HG03159 (cell line): ENCODE data around the gene DNAH6.
"Not testable (repeated sequence)": the region's sequence is repeated elsewhere in the genome, so short reads cannot be mapped to it uniquely, and the experiment has no call there.

Experiments
- ATAC-seq: cut with Tn5 transposase; IDR thresholded peaks from one replicate; pipeline ENCODE4 v1.9.1; 2021; ENCODE audit warnings: mild to moderate bottlenecking, moderate library complexity; ENCODE audit not compliant: unreplicated experiment

DNAH6 gene

DNA sequence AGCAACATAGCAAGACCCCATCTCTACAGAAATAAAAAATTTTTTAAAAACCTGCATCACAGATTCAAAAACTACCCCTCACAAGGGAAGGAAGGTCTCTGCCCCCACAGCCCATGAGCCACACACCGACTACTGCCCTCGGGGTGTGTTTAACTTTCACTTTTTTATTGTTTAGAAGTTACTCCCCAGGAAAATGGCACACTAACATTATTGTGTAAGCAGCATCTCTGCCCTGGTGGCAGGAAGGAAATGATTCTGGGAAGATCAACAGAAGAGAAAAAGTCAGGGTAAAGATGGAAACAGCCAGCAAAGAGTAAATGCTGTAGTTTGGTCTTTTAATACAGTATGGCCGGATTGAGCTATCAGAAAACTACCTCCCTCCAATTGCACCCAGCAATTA is 342.6 kb downstream of the DNAH6 start:
- ATAC-seq = no peak

DNA sequence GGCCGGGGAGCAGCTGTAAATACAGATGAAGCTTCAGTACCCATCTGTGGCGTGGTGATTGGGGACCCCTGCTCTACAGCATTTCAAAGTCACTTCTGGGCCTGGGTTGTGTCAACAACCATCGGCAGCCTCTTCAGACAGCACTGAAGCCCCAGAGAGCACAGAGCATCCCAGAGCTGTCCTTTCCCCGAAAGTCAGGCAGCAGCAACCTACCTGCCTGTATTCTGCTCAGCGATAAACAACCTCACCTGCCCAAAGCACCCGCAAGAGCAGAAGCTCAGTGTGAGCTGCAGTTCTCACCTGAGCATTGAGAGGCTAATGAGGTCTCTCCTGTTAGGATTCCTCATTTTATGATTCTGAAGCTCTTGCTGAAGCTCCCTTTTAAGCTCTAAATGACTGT is 345.2 kb downstream of the DNAH6 start:
- ATAC-seq = no peak

GRCh38 chr2:84862006-84862405 is 345.7 kb downstream of the DNAH6 start:
- no peak for ATAC-seq

- ATAC-seq = no peak
Measured at GRCh38 chr2:84865181-84865783, 349.0 kb downstream of the DNAH6 start.

- ATAC-seq = no peak
Measured at GRCh38 chr2:84866122-84866521, 349.8 kb downstream of the DNAH6 start.

DNA sequence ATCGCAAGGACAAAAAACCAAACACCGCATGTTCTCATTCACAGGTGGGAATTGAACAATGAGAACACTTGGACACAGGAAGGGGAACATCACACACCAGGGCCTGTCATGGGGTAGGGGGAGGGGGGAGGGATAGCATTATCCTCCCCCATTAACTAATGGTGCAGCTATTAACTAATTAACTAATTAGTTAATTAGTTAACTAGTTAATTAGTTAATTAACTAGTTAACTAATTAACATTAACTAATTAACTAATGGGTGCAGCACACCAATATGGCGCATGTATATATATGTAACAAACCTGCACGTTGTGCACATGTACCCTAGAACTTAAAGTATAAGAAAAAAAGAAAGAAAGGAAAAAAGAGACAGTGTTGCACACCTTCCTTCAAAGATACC is 352.0 kb downstream of the DNAH6 start:
- not testable (repeated sequence) for ATAC-seq
